T-helper 2 cell (primary cell): ENCODE results near the gene SH3GLB1.

Source experiments
- DNase-seq, 5 experiments: peaks; one replicate each; pipeline versions ENCODE4 v3.0.0 to v3.0.0-alpha.2; 2012 to 2022

SH3GLB1 gene

DNA sequence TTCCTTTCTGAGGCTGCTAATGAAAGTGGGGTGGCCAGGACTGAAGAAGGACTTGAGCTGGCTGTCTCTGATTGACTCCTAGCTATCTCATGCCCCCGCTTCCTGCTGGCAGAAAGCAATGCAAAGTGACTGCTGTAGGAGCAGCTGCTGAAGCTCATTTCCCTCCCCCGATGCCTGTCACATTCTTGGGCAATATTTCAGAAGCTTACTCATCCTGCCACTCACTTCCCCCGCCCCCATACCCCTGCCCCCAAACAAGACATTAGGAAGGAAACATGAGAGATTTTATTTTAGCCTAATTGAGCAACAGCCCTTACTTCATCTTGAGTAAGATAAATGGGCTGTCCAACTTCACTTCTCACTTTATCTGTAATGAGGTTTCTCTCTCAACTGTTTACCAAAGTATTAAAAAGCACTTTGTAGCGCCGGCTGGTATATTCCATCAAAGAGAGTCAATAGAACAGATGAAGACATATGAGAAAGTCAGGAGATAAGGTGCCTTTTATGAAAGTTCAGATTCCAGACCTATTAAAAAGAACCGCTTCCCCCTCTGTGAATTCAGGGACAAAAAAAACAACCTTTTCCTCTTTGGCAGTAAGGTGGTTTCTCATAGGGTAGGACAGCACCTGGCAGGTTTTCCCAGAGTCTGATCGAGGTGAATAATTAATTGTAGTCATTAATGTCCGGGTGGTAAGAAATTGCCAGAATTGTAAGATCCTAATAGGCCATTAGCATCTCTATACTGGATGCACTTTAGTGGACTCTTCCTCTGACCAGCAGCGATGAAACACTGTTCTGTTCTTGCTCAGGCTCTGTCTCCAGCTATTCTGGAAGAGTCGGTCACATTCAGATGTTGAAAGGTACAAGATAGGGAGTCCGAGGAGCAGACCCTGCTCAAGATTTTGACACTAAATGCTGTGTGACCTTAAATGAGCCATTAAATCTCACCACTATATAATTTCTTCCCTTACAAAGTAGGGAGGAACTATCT, 70.2 kb downstream of the SH3GLB1 start:
- peak in 2 of 5 experiments; percentile 2 to 77 for DNase-seq

DNA sequence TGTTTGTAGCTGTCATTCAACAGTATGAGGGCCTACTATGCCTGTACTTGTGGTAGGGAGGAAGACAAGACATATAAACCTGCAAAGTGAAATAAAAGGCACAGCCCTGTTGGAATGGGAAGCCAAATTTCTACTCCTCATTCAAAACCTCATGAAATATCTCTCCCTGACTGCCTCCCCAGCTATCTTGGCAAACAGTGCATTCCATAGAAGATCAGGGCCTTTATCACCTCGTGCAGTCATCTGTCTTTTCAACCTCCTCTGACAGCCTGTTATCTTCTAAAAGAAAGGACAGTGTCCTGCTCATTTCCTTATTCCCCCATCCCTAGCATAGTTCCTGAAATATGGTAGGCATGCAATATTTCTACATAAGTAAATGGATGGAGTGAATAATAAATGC, 71.0 kb downstream of the SH3GLB1 start:
- no peak for DNase-seq

DNA sequence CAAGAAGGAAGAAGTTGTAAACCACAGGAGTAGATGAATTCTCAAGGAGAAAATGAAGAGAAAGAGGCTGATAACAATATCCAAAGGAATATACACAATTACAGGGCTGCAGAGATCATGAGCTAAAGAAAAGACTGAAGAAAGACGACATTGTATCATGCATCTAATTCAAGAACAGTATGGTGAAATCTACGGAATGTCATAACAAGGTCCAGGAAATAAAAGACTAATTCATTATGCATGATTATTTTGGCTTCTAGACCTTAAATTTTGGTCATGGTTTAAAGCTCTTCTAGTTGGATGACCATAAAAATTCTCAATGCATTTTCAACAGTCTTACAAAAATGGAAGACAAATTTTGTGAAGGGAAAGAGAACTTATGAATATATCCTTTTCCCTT, 71.7 kb downstream of the SH3GLB1 start:
- DNase-seq = no peak

DNA sequence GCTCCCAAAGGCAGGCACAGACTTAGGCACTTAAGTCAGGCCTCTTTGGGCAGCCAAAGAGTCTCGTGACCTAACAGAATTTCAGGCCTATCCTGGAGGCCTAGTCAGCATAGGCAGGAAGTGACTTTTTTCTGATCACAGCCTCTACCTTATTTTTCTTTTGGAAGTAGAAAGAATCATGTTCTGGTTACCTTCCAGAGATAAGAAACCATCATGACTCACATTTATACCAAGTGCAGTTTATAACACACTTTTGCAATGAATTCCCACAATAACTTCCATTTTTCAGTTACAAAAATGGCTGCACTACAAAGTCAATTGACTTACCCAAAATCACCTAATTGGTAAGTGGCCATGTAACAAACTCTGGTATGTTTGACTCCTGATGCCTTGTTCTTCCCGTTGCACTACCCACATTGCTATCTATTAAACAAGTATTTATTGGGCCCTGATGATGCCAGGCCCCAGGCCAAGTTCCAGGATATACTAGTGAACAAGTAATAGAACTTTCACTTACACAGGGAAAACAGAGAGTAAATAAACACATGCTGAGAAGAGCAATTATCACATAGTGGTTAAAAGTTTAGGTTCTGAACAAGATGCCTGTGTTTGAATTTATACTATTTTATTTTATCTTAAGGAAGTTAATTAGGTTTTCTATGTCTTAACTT, 74.3 kb downstream of the SH3GLB1 start:
- DNase-seq = no peak

GRCh38 chr1:86779308-86780191, 75.2 kb downstream of the SH3GLB1 start:
- DNase-seq = no peak

GRCh38 chr1:86782482-86782881, 78.1 kb downstream of the SH3GLB1 start:
- no peak for DNase-seq

- DNase-seq = no peak
Observed at GRCh38 chr1:86787621-86788020, 83.2 kb downstream of the SH3GLB1 start.

DNA sequence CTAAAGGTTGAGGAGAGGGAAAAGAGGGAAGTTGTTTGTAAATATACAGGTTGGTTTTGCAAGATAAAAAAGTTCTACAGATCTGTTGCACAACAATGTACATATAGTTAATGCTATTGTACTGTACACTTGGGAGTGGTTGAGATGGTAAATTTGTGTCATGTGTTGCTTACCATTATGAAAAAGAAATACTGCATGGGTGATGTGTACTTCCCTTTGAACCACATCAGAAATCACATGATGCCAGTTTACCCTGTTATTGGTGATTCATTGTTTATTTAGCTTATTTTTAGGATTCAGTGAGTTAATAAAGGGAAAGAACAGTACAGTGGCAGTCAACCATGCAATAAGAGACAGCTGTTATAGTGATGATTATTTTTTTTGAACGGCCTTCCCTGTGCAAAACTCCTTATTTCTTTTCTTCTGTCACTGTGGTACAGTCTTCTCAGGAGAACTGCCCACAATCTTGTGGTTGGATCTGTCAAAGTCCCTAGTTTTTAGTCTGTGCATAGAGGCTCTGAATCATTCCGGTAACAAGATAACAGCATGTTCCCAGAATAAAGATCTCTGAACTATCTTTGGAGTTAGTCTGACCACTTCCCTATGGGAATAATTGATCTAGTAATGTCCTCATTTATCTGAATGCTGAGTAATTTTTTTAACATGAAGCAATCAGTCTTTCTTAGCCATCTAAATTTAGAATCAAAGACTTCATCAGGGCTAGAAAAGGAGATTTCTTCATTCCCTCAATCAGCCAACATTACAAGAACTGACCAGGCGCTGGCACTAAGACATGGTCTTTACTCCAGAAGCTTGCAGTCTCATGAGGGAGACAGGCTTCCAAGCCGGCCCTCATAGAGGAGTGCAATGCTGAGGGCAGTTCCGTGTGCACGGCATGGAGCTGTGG, 84.2 kb downstream of the SH3GLB1 start:
- DNase-seq = no peak

- no peak for DNase-seq
Observed at GRCh38 chr1:86795316-86795715, 90.9 kb downstream of the SH3GLB1 start.
